Subcutaneous abdominal adipose tissue (tissue), 5 donors: Measurements from ENCODE around the gene LRRC7.

Experiments
- H3K27ac ChIP-seq: one replicate; pipeline ENCODE4 v1.7.0; 2013; ENCODE audit warnings: low read depth, mild to moderate bottlenecking, inconsistent platforms, low read length, moderate library complexity
- H3K27me3 ChIP-seq, 5 donors: one replicate each; pipeline ENCODE4 v1.7.0; 2013; ENCODE audit warnings: low read length in 5 of 5, inconsistent platforms in 1 of 5; ENCODE audit not compliant: control insufficient read depth in 5 of 5, insufficient read depth in 4 of 5
- H3K36me3 ChIP-seq, 5 donors: one replicate each; pipeline ENCODE4 v1.7.0; 2013; ENCODE audit warnings: low read length in 5 of 5; ENCODE audit not compliant: control insufficient read depth in 5 of 5, insufficient read depth in 5 of 5
- H3K4me1 ChIP-seq, 5 donors: one replicate each; pipeline ENCODE4 v1.7.0; 2013; ENCODE audit warnings: low read length in 5 of 5, mild to moderate bottlenecking in 3 of 5, moderate library complexity in 1 of 5; ENCODE audit not compliant: control insufficient read depth in 5 of 5, insufficient read depth in 5 of 5
- H3K4me3 ChIP-seq, 5 donors: one replicate each; pipeline ENCODE4 v1.7.0; 2013; ENCODE audit warnings: low read length in 5 of 5, low read depth in 1 of 5
- H3K9ac ChIP-seq, 5 donors: one replicate each; pipeline ENCODE4 v1.7.0; 2013; ENCODE audit warnings: low read length in 5 of 5, mild to moderate bottlenecking in 4 of 5, moderate library complexity in 3 of 5
- H3K9me3 ChIP-seq, 5 donors: one replicate each; pipeline ENCODE4 v1.7.0; 2013; ENCODE audit warnings: low read length in 5 of 5; ENCODE audit not compliant: control insufficient read depth in 5 of 5
- donor health status: healthy.
- donor health status: healthy.
- donor health status: healthy.
- donor health status: healthy.
- donor health status: healthy.

LRRC7 gene

GRCh38 chr1:69679965-69680364 lies 112.2 kb downstream of the LRRC7 start:
- no peak overlapping the region for H3K4me3 ChIP-seq
- H3K9me3 ChIP-seq: peaks cover 0 to 2% (median 0%) of the 10 kb centered on the region in 5 donors
- H3K27ac ChIP-seq: no peak overlapping the region
- H3K27me3 ChIP-seq: no peaks in the 10 kb centered on the region
- no peaks in the 10 kb centered on the region for H3K4me1 ChIP-seq
- H3K36me3 ChIP-seq: no peaks in the 10 kb centered on the region
- no peak overlapping the region for H3K9ac ChIP-seq

DNA sequence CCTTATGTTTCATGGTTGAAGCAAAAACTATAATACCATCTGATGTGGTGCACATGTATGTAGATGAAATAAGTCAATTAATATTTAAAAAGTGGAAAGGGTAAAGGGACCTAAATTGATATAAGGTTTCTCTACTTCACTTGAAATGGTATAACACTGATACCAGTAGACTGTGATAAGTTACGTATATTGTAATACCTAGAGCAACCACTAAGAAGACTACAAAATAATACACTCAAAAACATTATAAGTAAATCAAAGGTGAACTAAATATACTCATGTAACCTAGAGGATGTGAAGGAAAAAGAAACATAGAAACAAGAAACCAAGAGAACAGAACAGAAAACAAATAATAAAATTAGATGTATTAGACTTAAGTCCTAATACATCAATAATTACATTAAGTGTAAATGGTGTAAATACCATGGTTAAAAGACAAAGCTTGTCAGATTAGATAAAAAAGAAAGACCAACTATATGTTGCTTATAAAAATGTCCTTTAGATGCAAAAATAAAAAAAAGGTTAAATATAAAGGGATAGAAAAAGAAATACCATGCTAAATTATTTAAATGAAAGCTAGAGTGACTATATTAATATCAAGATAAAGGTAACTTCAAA lies 118.8 kb downstream of the LRRC7 start:
- no peak overlapping the region for H3K9ac ChIP-seq
- H3K4me1 ChIP-seq: no peaks in the 10 kb centered on the region
- H3K36me3 ChIP-seq: no peaks in the 10 kb centered on the region
- no peak overlapping the region for H3K4me3 ChIP-seq
- peaks cover 0 to 9% (median 0%) of the 10 kb centered on the region in 5 donors for H3K9me3 ChIP-seq
- H3K27ac ChIP-seq: no peak overlapping the region
- no peaks in the 10 kb centered on the region for H3K27me3 ChIP-seq

GRCh38 chr1:69688193-69688592 lies 120.5 kb downstream of the LRRC7 start:
- Histone ChIP-seq H3K4me1 (no peaks in the 10 kb centered on the region), H3K36me3 (no peaks in the 10 kb centered on the region), H3K4me3 (no peak overlapping the region), H3K27me3 (no peaks in the 10 kb centered on the region), H3K9me3 (peaks cover 0 to 9% (median 0%) of the 10 kb centered on the region in 5 donors), H3K9ac (no peak overlapping the region), H3K27ac (no peak overlapping the region)

- no peaks in the 10 kb centered on the region for H3K4me1 ChIP-seq
- no peaks in the 10 kb centered on the region for H3K27me3 ChIP-seq
- H3K4me3 ChIP-seq: no peak overlapping the region
- peaks cover 0 to 15% (median 3%) of the 10 kb centered on the region in 5 donors for H3K9me3 ChIP-seq
- no peak overlapping the region for H3K27ac ChIP-seq
- H3K9ac ChIP-seq: no peak overlapping the region
- H3K36me3 ChIP-seq: no peaks in the 10 kb centered on the region
Measured at GRCh38 chr1:69691179-69691578, 123.5 kb downstream of the LRRC7 start.

DNA sequence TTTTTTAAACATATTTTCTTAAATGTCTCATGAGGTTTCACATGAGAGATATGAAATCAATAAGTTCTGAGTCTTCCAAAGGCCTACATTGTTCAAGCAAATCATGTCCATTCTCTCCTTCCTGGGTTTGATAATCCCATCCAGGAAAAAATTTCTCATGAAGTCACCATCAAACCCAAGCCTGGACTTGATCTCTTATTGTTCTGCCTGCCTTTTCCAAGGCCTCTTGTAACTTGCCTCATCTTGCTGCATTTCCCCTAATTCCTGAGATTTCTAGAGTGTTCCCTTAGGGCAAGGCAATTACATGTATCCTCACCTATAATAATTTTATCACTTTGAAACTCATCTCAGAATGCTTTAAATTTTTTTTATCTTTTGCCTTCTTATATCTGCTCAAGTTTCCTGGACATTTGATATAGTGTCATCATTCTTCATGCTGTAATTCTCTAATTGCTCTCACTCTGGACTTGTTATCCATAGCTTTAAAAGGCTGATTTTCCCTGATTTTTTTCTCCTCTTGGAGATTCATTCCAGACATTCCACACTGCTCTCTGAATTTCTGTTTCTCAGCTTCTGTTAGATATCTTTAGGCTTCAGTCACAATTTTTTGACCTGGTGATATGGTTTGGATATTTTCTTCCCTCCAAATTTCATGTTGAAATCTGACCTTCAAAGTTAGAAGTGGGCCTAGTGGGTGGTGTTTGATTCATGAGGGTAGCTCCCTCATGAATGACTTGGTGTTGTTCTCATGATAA lies 126.4 kb downstream of the LRRC7 start:
- H3K27ac ChIP-seq: no peak overlapping the region
- H3K27me3 ChIP-seq: no peaks in the 10 kb centered on the region
- H3K4me3 ChIP-seq: no peak overlapping the region
- H3K4me1 ChIP-seq: no peaks in the 10 kb centered on the region
- peaks cover 0 to 7% (median 0%) of the 10 kb centered on the region in 5 donors for H3K9me3 ChIP-seq
- H3K9ac ChIP-seq: no peak overlapping the region
- no peaks in the 10 kb centered on the region for H3K36me3 ChIP-seq

GRCh38 chr1:69697340-69697739 lies 129.6 kb downstream of the LRRC7 start:
- H3K4me1 ChIP-seq: no peaks in the 10 kb centered on the region
- peaks cover 0 to 7% (median 0%) of the 10 kb centered on the region in 5 donors for H3K9me3 ChIP-seq
- no peak overlapping the region for H3K9ac ChIP-seq

GRCh38 chr1:69700770-69701169 lies 133.0 kb downstream of the LRRC7 start:
- Histone ChIP-seq H3K9ac (no peak overlapping the region), H3K27me3 (no peaks in the 10 kb centered on the region), H3K4me1 (no peaks in the 10 kb centered on the region), H3K4me3 (no peak overlapping the region), H3K27ac (no peak overlapping the region), H3K9me3 (peaks cover 0 to 4% (median 0%) of the 10 kb centered on the region in 5 donors), H3K36me3 (no peaks in the 10 kb centered on the region)

More at GRCh38 chr1:69697340-69697739, 129.6 kb downstream of the LRRC7 start:
- no peaks in the 10 kb centered on the region for H3K27me3 ChIP-seq
- H3K4me3 ChIP-seq: no peak overlapping the region
- H3K27ac ChIP-seq: no peak overlapping the region
- H3K36me3 ChIP-seq: no peaks in the 10 kb centered on the region

DNA sequence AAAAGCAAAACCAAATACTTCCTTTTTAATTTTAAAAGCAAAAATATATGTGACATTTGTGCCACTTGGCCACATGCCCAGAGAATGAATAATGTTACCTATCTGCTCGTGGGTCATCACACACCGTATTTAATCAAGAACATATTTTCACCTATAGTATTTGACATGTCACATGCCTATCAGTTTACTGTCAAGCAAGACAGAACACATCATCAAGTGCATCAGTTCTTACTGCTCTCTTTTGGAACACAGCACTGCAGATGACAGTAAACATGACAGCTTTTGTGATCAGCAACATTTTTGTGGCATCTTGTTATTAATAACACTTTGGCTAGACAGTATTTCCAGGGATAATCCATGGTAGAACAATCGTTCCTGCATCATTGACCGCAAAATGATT lies 134.4 kb downstream of the LRRC7 start:
- no peaks in the 10 kb centered on the region for H3K36me3 ChIP-seq
- H3K27ac ChIP-seq: no peak overlapping the region
- no peaks in the 10 kb centered on the region for H3K4me1 ChIP-seq
- H3K27me3 ChIP-seq: no peaks in the 10 kb centered on the region
- H3K9me3 ChIP-seq: no peaks in the 10 kb centered on the region
- no peak overlapping the region for H3K9ac ChIP-seq
- H3K4me3 ChIP-seq: no peak overlapping the region

GRCh38 chr1:69706473-69706872 lies 138.8 kb downstream of the LRRC7 start:
- no peak overlapping the region for H3K27ac ChIP-seq
- H3K4me3 ChIP-seq: no peak overlapping the region
- no peak overlapping the region for H3K9ac ChIP-seq
- no peaks in the 10 kb centered on the region for H3K36me3 ChIP-seq
- H3K4me1 ChIP-seq: no peaks in the 10 kb centered on the region
- H3K9me3 ChIP-seq: no peaks in the 10 kb centered on the region
- no peaks in the 10 kb centered on the region for H3K27me3 ChIP-seq

GRCh38 chr1:69707103-69707502 lies 139.4 kb downstream of the LRRC7 start:
- no peak overlapping the region for H3K4me3 ChIP-seq

More at GRCh38 chr1:69707103-69707502, 139.4 kb downstream of the LRRC7 start:
- H3K4me1 ChIP-seq: no peaks in the 10 kb centered on the region
- H3K9me3 ChIP-seq: no peaks in the 10 kb centered on the region
- no peak overlapping the region for H3K9ac ChIP-seq
- no peaks in the 10 kb centered on the region for H3K27me3 ChIP-seq
- no peaks in the 10 kb centered on the region for H3K36me3 ChIP-seq
- H3K27ac ChIP-seq: no peak overlapping the region
